ENCODE results near the gene KRTAP13-1. TPM values are rescaled to one million over a fixed set of nuclear protein-coding genes. Genes with fewer than 3 reads are reported as not detected.

Gene KRTAP13-1
- total RNA-seq (2012; rRNA removed): not detected in 2 replicates

- Histone ChIP-seq H3K4me1 (ENCODE audit: control insufficient read depth, insufficient read depth, low read length) (no peaks in the 10 kb centered on the region), H3K4me2 (ENCODE audit: low read length) (no peak within 1 kb of the TSS), H3K9me3 (replicated peaks; ENCODE audit: low read length) (peaks cover 13% of the 10 kb centered on the region), H3K36me3 (ENCODE audit: insufficient read depth, low read length) (no peaks in the 10 kb centered on the region), H3K9ac (ENCODE audit: low read depth, low read length) (no peak within 1 kb of the TSS), H3K4me3 (ENCODE audit: low read length) (no peak within 1 kb of the TSS), H3K27me3 (ENCODE audit: control insufficient read depth, insufficient read depth, low read length) (no peaks in the 10 kb centered on the region)
Measured at GRCh38 chr21:30395731-30396130, at the start of gene KRTAP13-1. TSS of gene KRTAP13-1 (plus strand) at chr21:30396031. CDS start at chr21:30396087, 56 bp downstream.

DNA sequence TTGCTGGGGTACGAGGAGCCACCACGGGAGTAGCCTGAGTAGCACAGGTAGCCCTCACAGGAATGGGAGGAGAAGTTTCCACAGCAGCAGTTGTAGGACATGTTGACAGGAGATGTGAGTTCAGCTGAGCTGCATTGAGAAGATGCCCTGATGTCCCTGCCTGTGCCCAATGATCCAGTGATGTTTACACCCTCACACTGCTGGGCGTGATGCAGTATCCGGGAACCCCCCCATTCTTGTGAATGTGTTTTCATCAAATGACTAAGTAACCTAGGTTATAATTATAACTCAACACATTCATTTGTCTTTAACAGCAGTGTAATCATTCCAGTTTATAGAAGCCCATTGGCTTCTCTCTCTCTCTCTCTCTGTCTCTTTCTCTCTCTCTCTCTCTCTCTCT is 47.3 kb upstream of the KRTAP13-1 start, which contains the start of gene KRTAP23-1:
KRTAP23-1 (minus strand) TSS at position 101 of the 400 bp plus-strand sequence; CDS start at position 101, 0 bp downstream.
- Histone ChIP-seq H3K9ac (ENCODE audit: low read depth, low read length) (no peak within 1 kb of the TSS), H3K9me3 (replicated peaks; ENCODE audit: low read length) (peaks cover 3% of the 10 kb centered on the region), H3K4me3 (ENCODE audit: low read length) (no peak within 1 kb of the TSS), H3K36me3 (ENCODE audit: insufficient read depth, low read length) (no peaks in the 10 kb centered on the region), H3K4me2 (ENCODE audit: low read length) (no peak within 1 kb of the TSS), H3K27me3 (ENCODE audit: control insufficient read depth, insufficient read depth, low read length) (no peaks in the 10 kb centered on the region), H3K4me1 (ENCODE audit: control insufficient read depth, insufficient read depth, low read length) (no peaks in the 10 kb centered on the region)

GRCh38 chr21:30349572-30349971 is 46.3 kb upstream of the KRTAP13-1 start:
- no peak overlapping the region for H3K4me2 ChIP-seq (ENCODE audit: low read length)
- H3K36me3 ChIP-seq (ENCODE audit: insufficient read depth, low read length): no peaks in the 10 kb centered on the region
- H3K9me3 ChIP-seq (replicated peaks; ENCODE audit: low read length): peaks cover 3% of the 10 kb centered on the region
- no peaks in the 10 kb centered on the region for H3K4me1 ChIP-seq (ENCODE audit: control insufficient read depth, insufficient read depth, low read length)
- H3K27me3 ChIP-seq (ENCODE audit: control insufficient read depth, insufficient read depth, low read length): no peaks in the 10 kb centered on the region
- H3K4me3 ChIP-seq (ENCODE audit: low read length): no peak overlapping the region
- H3K9ac ChIP-seq (ENCODE audit: low read depth, low read length): no peak overlapping the region

GRCh38 chr21:30351534-30351933 is 44.3 kb upstream of the KRTAP13-1 start:
- Histone ChIP-seq H3K27me3 (ENCODE audit: control insufficient read depth, insufficient read depth, low read length) (no peaks in the 10 kb centered on the region), H3K4me2 (ENCODE audit: low read length) (no peak overlapping the region), H3K4me1 (ENCODE audit: control insufficient read depth, insufficient read depth, low read length) (no peaks in the 10 kb centered on the region), H3K36me3 (ENCODE audit: insufficient read depth, low read length) (no peaks in the 10 kb centered on the region), H3K9ac (ENCODE audit: low read depth, low read length) (no peak overlapping the region), H3K9me3 (replicated peaks; ENCODE audit: low read length) (peaks cover 3% of the 10 kb centered on the region), H3K4me3 (ENCODE audit: low read length) (no peak overlapping the region)

GRCh38 chr21:30354308-30355005 is 41.4 kb upstream of the KRTAP13-1 start:
- Histone ChIP-seq H3K4me3 (ENCODE audit: low read length) (no peak overlapping the region), H3K9ac (ENCODE audit: low read depth, low read length) (no peak overlapping the region), H3K4me2 (ENCODE audit: low read length) (no peak overlapping the region), H3K36me3 (ENCODE audit: insufficient read depth, low read length) (no peaks in the 10 kb centered on the region), H3K9me3 (replicated peaks; ENCODE audit: low read length) (peaks cover 4% of the 10 kb centered on the region), H3K27me3 (ENCODE audit: control insufficient read depth, insufficient read depth, low read length) (no peaks in the 10 kb centered on the region), H3K4me1 (ENCODE audit: control insufficient read depth, insufficient read depth, low read length) (no peaks in the 10 kb centered on the region)

GRCh38 chr21:30355906-30356305 is 39.9 kb upstream of the KRTAP13-1 start:
- Histone ChIP-seq H3K36me3 (ENCODE audit: insufficient read depth, low read length) (no peaks in the 10 kb centered on the region), H3K27me3 (ENCODE audit: control insufficient read depth, insufficient read depth, low read length) (no peaks in the 10 kb centered on the region), H3K9me3 (replicated peaks; ENCODE audit: low read length) (peaks cover 4% of the 10 kb centered on the region), H3K4me3 (ENCODE audit: low read length) (no peak overlapping the region), H3K4me2 (ENCODE audit: low read length) (no peak overlapping the region), H3K4me1 (ENCODE audit: control insufficient read depth, insufficient read depth, low read length) (no peaks in the 10 kb centered on the region), H3K9ac (ENCODE audit: low read depth, low read length) (no peak overlapping the region)

- Histone ChIP-seq H3K9ac (ENCODE audit: low read depth, low read length) (no peak within 1 kb of the TSS), H3K4me3 (ENCODE audit: low read length) (no peak within 1 kb of the TSS), H3K36me3 (ENCODE audit: insufficient read depth, low read length) (no peaks in the 10 kb centered on the region), H3K4me2 (ENCODE audit: low read length) (no peak within 1 kb of the TSS), H3K27me3 (ENCODE audit: control insufficient read depth, insufficient read depth, low read length) (no peaks in the 10 kb centered on the region), H3K9me3 (replicated peaks; ENCODE audit: low read length) (no peaks in the 10 kb centered on the region), H3K4me1 (ENCODE audit: control insufficient read depth, insufficient read depth, low read length) (no peaks in the 10 kb centered on the region)
Measured at GRCh38 chr21:30372139-30372770, 23.6 kb upstream of the KRTAP13-1 start, which contains the start of gene KRTAP13-2. TSS of gene KRTAP13-2 (minus strand) at chr21:30372271. CDS start at chr21:30372213, 58 bp downstream.

DNA sequence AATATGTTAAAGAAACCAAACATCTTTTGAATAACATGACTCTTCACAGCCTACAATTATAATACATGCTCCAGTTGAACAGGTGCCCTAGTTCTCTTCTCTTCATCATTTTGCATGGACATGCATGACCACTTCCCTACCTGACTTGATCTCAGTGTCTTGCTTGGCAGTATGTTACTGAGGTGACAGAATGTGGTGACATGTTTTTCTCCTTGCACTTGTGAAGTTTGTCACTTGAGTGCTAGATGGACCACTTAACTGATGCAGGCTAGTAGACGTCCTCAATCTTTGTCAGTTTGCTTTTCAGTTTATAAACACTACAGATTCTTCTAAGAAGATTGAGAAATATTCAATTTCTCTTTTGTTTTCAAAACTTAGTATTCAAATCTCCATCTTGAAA is 13.6 kb upstream of the KRTAP13-1 start:
- peaks cover 4% of the 10 kb centered on the region for H3K9me3 ChIP-seq (replicated peaks; ENCODE audit: low read length)
- no peak overlapping the region for H3K4me3 ChIP-seq (ENCODE audit: low read length)
- H3K36me3 ChIP-seq (ENCODE audit: insufficient read depth, low read length): no peaks in the 10 kb centered on the region
- no peak overlapping the region for H3K9ac ChIP-seq (ENCODE audit: low read depth, low read length)
- H3K4me1 ChIP-seq (ENCODE audit: control insufficient read depth, insufficient read depth, low read length): no peaks in the 10 kb centered on the region
- no peak overlapping the region for H3K4me2 ChIP-seq (ENCODE audit: low read length)
- H3K27me3 ChIP-seq (ENCODE audit: control insufficient read depth, insufficient read depth, low read length): no peaks in the 10 kb centered on the region

DNA sequence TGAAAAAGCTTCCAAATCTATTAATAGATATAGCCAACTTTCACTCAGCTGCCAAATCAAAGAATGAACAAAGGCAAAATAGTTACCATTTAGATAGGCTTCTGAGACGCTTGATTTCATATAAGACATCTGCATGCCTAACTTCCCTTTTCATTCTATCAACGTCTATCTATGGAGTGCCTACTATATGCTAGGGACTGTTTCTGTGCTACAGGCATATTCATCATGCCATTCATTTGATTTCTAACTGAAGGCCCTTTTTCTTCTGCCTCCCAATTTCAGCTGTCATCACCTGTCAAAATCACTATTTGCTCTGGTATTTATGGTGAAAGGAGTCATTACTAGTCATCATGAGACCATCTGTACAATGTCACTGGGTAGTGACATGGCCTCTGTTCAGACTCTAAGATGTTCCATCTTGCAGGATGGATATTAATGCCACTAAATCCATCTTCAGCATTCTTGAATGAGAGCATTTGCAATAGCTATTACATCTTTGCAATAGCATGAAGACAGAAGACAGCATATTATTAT is 4.3 kb upstream of the KRTAP13-1 start:
- Histone ChIP-seq H3K36me3 (ENCODE audit: insufficient read depth, low read length) (no peaks in the 10 kb centered on the region), H3K27me3 (ENCODE audit: control insufficient read depth, insufficient read depth, low read length) (no peaks in the 10 kb centered on the region), H3K9me3 (replicated peaks; ENCODE audit: low read length) (peaks cover 9% of the 10 kb centered on the region), H3K4me2 (ENCODE audit: low read length) (no peak overlapping the region), H3K4me1 (ENCODE audit: control insufficient read depth, insufficient read depth, low read length) (no peaks in the 10 kb centered on the region), H3K9ac (ENCODE audit: low read depth, low read length) (no peak overlapping the region), H3K4me3 (ENCODE audit: low read length) (no peak overlapping the region)

- Histone ChIP-seq H3K27me3 (ENCODE audit: control insufficient read depth, insufficient read depth, low read length) (no peaks in the 10 kb centered on the region), H3K9ac (ENCODE audit: low read depth, low read length) (no peak overlapping the region), H3K4me3 (ENCODE audit: low read length) (no peak overlapping the region), H3K4me2 (ENCODE audit: low read length) (no peak overlapping the region), H3K4me1 (ENCODE audit: control insufficient read depth, insufficient read depth, low read length) (no peaks in the 10 kb centered on the region), H3K36me3 (ENCODE audit: insufficient read depth, low read length) (no peaks in the 10 kb centered on the region), H3K9me3 (replicated peaks; ENCODE audit: low read length) (peaks cover 3% of the 10 kb centered on the region)
Measured at GRCh38 chr21:30408782-30409494, 13.1 kb downstream of the KRTAP13-1 start.

DNA sequence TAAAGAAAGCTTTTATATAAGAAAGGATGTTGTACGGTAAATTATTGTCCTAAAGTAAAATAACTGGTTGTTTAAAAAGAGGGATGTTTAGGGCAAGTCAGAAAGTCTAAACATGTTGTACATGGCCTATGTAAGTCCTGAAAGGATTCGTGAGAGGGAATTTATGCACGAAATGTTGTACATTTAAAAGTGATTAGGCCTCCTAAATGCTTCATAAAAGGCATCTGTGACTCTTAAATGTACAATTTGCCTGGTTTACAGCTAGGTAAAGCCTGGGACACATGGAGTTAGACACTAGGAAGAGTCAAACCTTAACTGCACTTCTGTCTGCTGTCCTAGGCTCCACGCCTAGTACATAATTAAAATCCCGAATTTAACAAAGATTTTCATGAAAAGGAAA is 20.2 kb downstream of the KRTAP13-1 start:
- Histone ChIP-seq H3K4me1 (ENCODE audit: control insufficient read depth, insufficient read depth, low read length) (no peaks in the 10 kb centered on the region), H3K9me3 (replicated peaks; ENCODE audit: low read length) (peaks cover 3% of the 10 kb centered on the region), H3K4me3 (ENCODE audit: low read length) (no peak overlapping the region), H3K4me2 (ENCODE audit: low read length) (no peak overlapping the region), H3K36me3 (ENCODE audit: insufficient read depth, low read length) (no peaks in the 10 kb centered on the region), H3K27me3 (ENCODE audit: control insufficient read depth, insufficient read depth, low read length) (no peaks in the 10 kb centered on the region), H3K9ac (ENCODE audit: low read depth, low read length) (no peak overlapping the region)

All from skeletal muscle satellite cell (primary cell).